OCI-LY3 (cell line): ENCODE measurements around the gene APBA3.

Experiments
- H2AFZ ChIP-seq: fragments of 200-600, 300-600 bp; shearing (Covaris generic); 2 replicates; pipeline ENCODE4 v1.6.0; 2014; ENCODE audit warnings: antibody characterized with exemption, low read depth, low read length
- H3K27ac ChIP-seq: fragments of 200-600, 300-600 bp; sonication (generic); 2 replicates; pipeline ENCODE4 v1.5.1; 2014; ENCODE audit warnings: mild to moderate bottlenecking, low read length, moderate library complexity, mixed read lengths
- H3K27me3 ChIP-seq: fragments of 200-600, 300-600 bp; sonication (generic); 2 replicates; pipeline ENCODE4 v1.6.1; 2014; ENCODE audit warnings: low read depth, low read length, mixed read lengths
- H3K36me3 ChIP-seq: fragments of 200-600, 300-600 bp; sonication (generic); replicated peaks from 2 replicates; pipeline ENCODE3; 2014; ENCODE audit warnings: low read depth, low read length, mixed read lengths
- H3K4me1 ChIP-seq: fragments of 300-600, 200-600 bp; sonication (generic); 2 replicates; pipeline ENCODE4 v1.6.1; 2014; ENCODE audit warnings: low read length, mixed read lengths
- H3K4me2 ChIP-seq: fragments of 200-600, 300-600 bp; sonication (generic); 2 replicates; pipeline ENCODE4 v1.6.1; 2014; ENCODE audit warnings: low read length, mixed read lengths
- H3K4me3 ChIP-seq: fragments of 300-600, 200-600 bp; sonication (generic); 2 replicates; pipeline ENCODE4 v1.5.1; 2014; ENCODE audit warnings: antibody characterized with exemption, mild to moderate bottlenecking, low read length, moderate library complexity
- H3K79me2 ChIP-seq: fragments of 300-600, 200-600 bp; shearing (Covaris generic); 2 replicates; pipeline ENCODE4 v1.6.1; 2014; ENCODE audit warnings: mild to moderate bottlenecking, low read length, mixed read lengths
- H3K9ac ChIP-seq: fragments of 300-600, 200-600 bp; shearing (Covaris generic); 2 replicates; pipeline ENCODE4 v1.6.0; 2014; ENCODE audit warnings: mild to moderate bottlenecking, low read length, moderate library complexity
- H3K9me3 ChIP-seq: fragments of 200-600, 300-600 bp; shearing (Covaris generic); 2 replicates; pipeline ENCODE4 v1.6.1; 2014; ENCODE audit warnings: low read length, mixed read lengths; ENCODE audit not compliant: insufficient read depth
- H4K20me1 ChIP-seq: fragments of 200-600, 300-600 bp; sonication (generic); 2 replicates; pipeline ENCODE4 v1.6.1; 2016; ENCODE audit warnings: low read length, mixed read lengths; ENCODE audit not compliant: insufficient read depth
- CTCF ChIP-seq: fragments of 200-600, 300-600 bp; sonication (generic); IDR thresholded peaks from 2 replicates; pipeline ENCODE4 v1.5.1; 2014; ENCODE audit warnings: antibody characterized with exemption, low read length, low read depth
- EZH2phosphoT487 ChIP-seq: fragments of 200-600 bp; shearing (Covaris generic); IDR thresholded peaks from 2 replicates; pipeline ENCODE4 v1.6.1; 2018; ENCODE audit warnings: antibody characterized with exemption, mixed run types, low read depth

The APBA3 gene

DNA sequence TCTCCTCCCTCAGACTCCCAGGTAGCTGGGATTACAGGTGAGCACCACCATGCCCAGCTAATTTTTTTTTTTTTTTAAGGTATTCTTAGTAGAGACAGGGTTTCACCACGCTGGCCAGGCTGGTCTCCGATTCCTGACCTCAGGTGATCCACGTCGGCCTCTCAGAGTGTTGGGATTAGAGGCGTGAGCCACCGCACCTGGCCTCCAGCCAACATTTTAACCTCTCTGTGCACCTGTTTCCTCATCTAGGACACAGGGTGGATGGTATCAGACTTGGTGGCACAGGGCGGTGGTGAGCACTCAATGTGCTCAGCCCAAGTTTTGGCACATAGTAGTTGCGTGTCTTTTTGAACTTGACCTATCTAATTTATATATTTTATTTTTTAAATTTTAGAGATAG lies 12.5 kb downstream of the APBA3 start:
- Histone ChIP-seq H2AFZ (no peak overlapping the region), H3K9me3 (no peaks in the 10 kb centered on the region), H3K9ac (no peak overlapping the region), H4K20me1 (no peaks in the 10 kb centered on the region; the same call in 1 of the 2 replicates), H3K4me3 (no peak overlapping the region), H3K4me1 (no peaks in the 10 kb centered on the region), H3K4me2 (no peak overlapping the region), H3K27me3 (no peaks in the 10 kb centered on the region), H3K27ac (no peak overlapping the region), H3K36me3 (peaks cover 16% of the 10 kb centered on the region), H3K79me2 (no peaks in the 10 kb centered on the region)
- TF ChIP-seq CTCF (no peak), EZH2phosphoT487 (no peak)

DNA sequence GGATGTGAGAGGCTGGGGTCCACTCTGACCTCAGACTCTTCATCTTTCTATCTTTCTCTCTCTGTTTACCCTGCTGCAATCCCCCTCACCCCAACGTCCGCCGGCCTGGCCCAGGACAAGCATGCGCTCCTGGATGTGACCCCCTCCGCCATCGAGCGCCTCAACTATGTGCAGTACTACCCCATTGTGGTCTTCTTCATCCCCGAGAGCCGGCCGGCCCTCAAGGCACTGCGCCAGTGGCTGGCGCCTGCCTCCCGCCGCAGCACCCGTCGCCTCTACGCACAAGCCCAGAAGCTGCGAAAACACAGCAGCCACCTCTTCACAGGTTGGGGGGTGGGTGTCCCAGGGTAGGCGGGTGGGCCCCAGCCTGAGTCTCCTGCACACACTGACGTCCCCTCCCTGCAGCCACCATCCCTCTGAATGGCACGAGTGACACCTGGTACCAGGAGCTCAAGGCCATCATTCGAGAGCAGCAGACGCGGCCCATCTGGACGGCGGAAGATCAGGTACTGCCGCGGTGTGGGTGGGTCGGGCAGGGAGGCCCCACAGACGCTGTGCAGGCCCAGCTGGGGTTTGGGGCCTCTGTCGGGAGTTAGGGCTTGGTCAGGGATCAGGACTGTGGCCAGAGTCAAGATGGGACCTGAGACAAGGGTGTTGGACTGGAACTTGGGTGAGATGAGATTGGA lies 15.0 kb downstream of the APBA3 start:
- no peak overlapping the region for H3K4me3 ChIP-seq
- H3K27ac ChIP-seq = no peak overlapping the region
- no peak overlapping the region for H3K4me2 ChIP-seq
- no peaks in the 10 kb centered on the region for H3K27me3 ChIP-seq
- no peak overlapping the region for H3K9ac ChIP-seq
- peaks cover 8% of the 10 kb centered on the region for H3K36me3 ChIP-seq
- no peaks in the 10 kb centered on the region for H3K4me1 ChIP-seq
- H3K79me2 ChIP-seq = no peaks in the 10 kb centered on the region
- no peaks in the 10 kb centered on the region; the same call in 1 of the 2 replicates for H4K20me1 ChIP-seq
- no peak overlapping the region for H2AFZ ChIP-seq
- no peaks in the 10 kb centered on the region for H3K9me3 ChIP-seq
- TF ChIP-seq EZH2phosphoT487 (no peak), CTCF (no peak)

GRCh38 chr19:3745363-3746045 lies 16.0 kb downstream of the APBA3 start:
- Histone ChIP-seq H4K20me1 (no peaks in the 10 kb centered on the region; the same call in 1 of the 2 replicates), H3K4me1 (no peaks in the 10 kb centered on the region), H3K4me2 (no peak overlapping the region), H3K4me3 (no peak overlapping the region), H3K79me2 (no peaks in the 10 kb centered on the region), H3K36me3 (peaks cover 8% of the 10 kb centered on the region), H3K27me3 (no peaks in the 10 kb centered on the region), H3K9me3 (no peaks in the 10 kb centered on the region), H2AFZ (no peak overlapping the region), H3K9ac (no peak overlapping the region), H3K27ac (no peak overlapping the region)
- no peak for TF ChIP-seq EZH2phosphoT487
- TF ChIP-seq CTCF = no peak

GRCh38 chr19:3743486-3743885 lies 18.0 kb downstream of the APBA3 start:
- Histone ChIP-seq H4K20me1 (no peaks in the 10 kb centered on the region), H3K9me3 (no peaks in the 10 kb centered on the region), H3K4me1 (no peaks in the 10 kb centered on the region), H3K27ac (no peak overlapping the region), H2AFZ (0 out of 2 replicates have a peak overlapping the region, but pooled peaks have one; percentile 35), H3K4me2 (no peak overlapping the region), H3K79me2 (no peaks in the 10 kb centered on the region), H3K4me3 (no peak overlapping the region), H3K9ac (no peak overlapping the region), H3K36me3 (no peaks in the 10 kb centered on the region), H3K27me3 (no peaks in the 10 kb centered on the region)
- TF ChIP-seq CTCF = no peak
- no peak for TF ChIP-seq EZH2phosphoT487
